PC-3 (cell line): ENCODE measurements around the gene OR7A10. TPM values are rescaled to one million over a fixed set of nuclear protein-coding genes. Genes with fewer than 3 reads are reported as not detected.
"Not testable (repeated sequence)": the region's sequence is repeated elsewhere in the genome, so short reads cannot be mapped to it uniquely, and the experiment has no call there.

Experiments
- ATAC-seq: fragments of 200-7000 bp; cut with Tn5 transposase; 2 replicates; pipeline ENCODE4 v1.9.1; 2020; ENCODE audit warnings: mild to moderate bottlenecking, moderate library complexity
- BruUV-seq: library from RNA; stranded (reverse); fragments of 400-500 nt; replicated peaks from 2 replicates; lab custom pipeline; 2021; lab: Mats Ljungman, UMichigan
- CTCF ChIA-PET: fragments of 300-600 bp; sonication (Branson Sonifier 250); formaldehyde crosslinking; loops from one replicate; lab custom pipeline; 2022; ENCODE audit warnings: antibody characterized with exemption; lab: Charles Lee
- POLR2A ChIA-PET: fragments of 300-600 bp; sonication (Branson Sonifier 250); formaldehyde crosslinking; loops from one replicate; lab custom pipeline; 2022; ENCODE audit warnings: antibody characterized with exemption; ENCODE audit not compliant: unreplicated experiment; lab: Charles Lee
- DNase-seq: peaks from one replicate; pipeline ENCODE4 v3.0.0-alpha.2; 2015
- H2AFZ ChIP-seq: fragments of 300-600 bp; sonication (generic); 2 replicates; pipeline ENCODE4 v1.6.0; 2016; ENCODE audit warnings: antibody characterized with exemption, low read length
- H3F3A ChIP-seq: fragments of 300-600 bp; sonication (generic); one replicate; pipeline ENCODE4 v1.6.0; 2017; ENCODE audit warnings: antibody characterized with exemption, low read length, control low read depth, mild to moderate bottlenecking; ENCODE audit not compliant: unreplicated experiment
- H3K27ac ChIP-seq: fragments of 300-600 bp; sonication (generic); 2 replicates; pipeline ENCODE4 v1.5.1; 2016; ENCODE audit warnings: mild to moderate bottlenecking, low read length
- H3K27me3 ChIP-seq: fragments of 300-600 bp; sonication (generic); 2 replicates; pipeline ENCODE4 v1.6.1; 2016; ENCODE audit warnings: low read length, mixed read lengths
- H3K36me3 ChIP-seq: fragments of 300-600 bp; sonication (generic); 2 replicates; pipeline ENCODE4 v1.6.1; 2016; ENCODE audit warnings: low read depth, mixed run types, low read length, mixed read lengths
- H3K4me1 ChIP-seq: fragments of 300-600 bp; sonication (generic); 2 replicates; pipeline ENCODE4 v1.5.1; 2016; ENCODE audit warnings: low read length; ENCODE audit not compliant: insufficient read depth
- H3K4me2 ChIP-seq: fragments of 300-600 bp; sonication (generic); 2 replicates; pipeline ENCODE4 v1.6.0; 2016; ENCODE audit warnings: low read length
- H3K4me3 ChIP-seq: fragments of 300-600 bp; sonication (generic); 2 replicates; pipeline ENCODE4 v1.5.1; 2016; ENCODE audit warnings: mild to moderate bottlenecking, low read length, mixed read lengths
- H3K79me2 ChIP-seq: fragments of 300-600 bp; sonication (generic); 2 replicates; pipeline ENCODE4 v1.6.1; 2017; ENCODE audit warnings: low read length, mixed read lengths
- H3K9ac ChIP-seq: fragments of 300-600 bp; sonication (generic); 2 replicates; pipeline ENCODE4 v1.6.0; 2016; ENCODE audit warnings: mild to moderate bottlenecking, low read length
- H3K9me2 ChIP-seq: fragments of 300-600 bp; sonication (generic); replicated peaks from 2 replicates; pipeline ENCODE4 v1.6.1; 2016; ENCODE audit warnings: mixed run types, low read length, mixed read lengths
- H3K9me3 ChIP-seq: fragments of 300-600 bp; sonication (generic); 2 replicates; pipeline ENCODE4 v1.6.1; 2016; ENCODE audit warnings: low read length, mixed read lengths
- H4K20me1 ChIP-seq: fragments of 300-600 bp; sonication (generic); 2 replicates; pipeline ENCODE4 v1.6.1; 2016; ENCODE audit warnings: low read length, mixed read lengths
- EZH2 ChIP-seq: fragments of 300-600 bp; sonication (generic); IDR thresholded peaks from one replicate; pipeline ENCODE4 v1.6.1; 2017; ENCODE audit warnings: antibody characterized with exemption, mild to moderate bottlenecking, low read length; ENCODE audit not compliant: unreplicated experiment
- EZH2phosphoT487 ChIP-seq: fragments of 300-600 bp; sonication (generic); IDR thresholded peaks from 2 replicates; pipeline ENCODE4 v1.6.1; 2018; ENCODE audit warnings: mild to moderate bottlenecking, antibody characterized with exemption, low read length, borderline replicate concordance
- intact Hi-C: fragments of 100-400 bp; cut with micrococcal nuclease; formaldehyde crosslinking; loops from 2 replicates; pipeline ENCODE4 v1.9.0; 2023
- total RNA-seq: library from RNA; depleted of rRNA; stranded (reverse); fragments of >200 nt; gene quantifications from 2 replicates; pipeline ENCODE4 v1.2.3, GENCODE V29; 2014; rRNA removed
- TF ChIP-seq, protein P1 (sequence below): fragments of 300-600 bp; sonication (generic); conservative IDR thresholded peaks from 2 replicates; pipeline ENCODE4 v1.5.1; 2017; ENCODE audit warnings: antibody characterized with exemption, low read depth, mild to moderate bottlenecking, low read length

OR7A10 gene
- total RNA-seq, 1 experiment from 2014 or later, result not detected

DNA sequence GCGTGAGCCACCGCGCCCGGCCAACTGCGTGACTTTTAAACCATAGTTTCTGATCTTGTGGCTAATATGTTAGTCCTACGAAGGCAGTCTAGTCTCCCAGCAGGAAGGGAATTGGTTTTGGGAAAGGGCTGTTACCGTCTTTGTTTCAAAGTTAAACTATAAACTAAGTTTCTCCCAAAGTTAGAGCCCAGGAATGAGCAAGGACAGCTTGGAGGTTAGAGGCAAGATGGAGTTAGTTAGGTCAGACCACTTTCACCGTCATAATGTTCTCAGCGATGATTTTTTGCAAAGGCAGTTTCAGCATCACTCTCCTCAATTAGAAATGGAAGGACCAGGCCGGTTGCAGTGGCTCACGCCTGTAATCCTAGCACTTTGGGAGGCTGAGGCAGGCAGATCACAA lies 52.7 kb downstream of the OR7A10 start:
- Histone ChIP-seq H3K9ac (no peak overlapping the region), H3K27ac (no peak overlapping the region), H3K9me2 (no peaks in the 10 kb centered on the region), H3K9me3 (no peaks in the 10 kb centered on the region; the same call in 1 of the 2 replicates), H3K79me2 (no peaks in the 10 kb centered on the region), H4K20me1 (no peaks in the 10 kb centered on the region), H3K4me2 (no peak overlapping the region), H3K4me3 (no peak overlapping the region), H2AFZ (no peak overlapping the region), H3K4me1 (no peaks in the 10 kb centered on the region), H3K27me3 (peaks cover 45% of the 10 kb centered on the region), H3F3A (no peaks in the 10 kb centered on the region), H3K36me3 (no peaks in the 10 kb centered on the region)
- TF ChIP-seq EZH2 (no peak), EZH2phosphoT487 (no peak)
- TF ChIP-seq, protein P1, sequence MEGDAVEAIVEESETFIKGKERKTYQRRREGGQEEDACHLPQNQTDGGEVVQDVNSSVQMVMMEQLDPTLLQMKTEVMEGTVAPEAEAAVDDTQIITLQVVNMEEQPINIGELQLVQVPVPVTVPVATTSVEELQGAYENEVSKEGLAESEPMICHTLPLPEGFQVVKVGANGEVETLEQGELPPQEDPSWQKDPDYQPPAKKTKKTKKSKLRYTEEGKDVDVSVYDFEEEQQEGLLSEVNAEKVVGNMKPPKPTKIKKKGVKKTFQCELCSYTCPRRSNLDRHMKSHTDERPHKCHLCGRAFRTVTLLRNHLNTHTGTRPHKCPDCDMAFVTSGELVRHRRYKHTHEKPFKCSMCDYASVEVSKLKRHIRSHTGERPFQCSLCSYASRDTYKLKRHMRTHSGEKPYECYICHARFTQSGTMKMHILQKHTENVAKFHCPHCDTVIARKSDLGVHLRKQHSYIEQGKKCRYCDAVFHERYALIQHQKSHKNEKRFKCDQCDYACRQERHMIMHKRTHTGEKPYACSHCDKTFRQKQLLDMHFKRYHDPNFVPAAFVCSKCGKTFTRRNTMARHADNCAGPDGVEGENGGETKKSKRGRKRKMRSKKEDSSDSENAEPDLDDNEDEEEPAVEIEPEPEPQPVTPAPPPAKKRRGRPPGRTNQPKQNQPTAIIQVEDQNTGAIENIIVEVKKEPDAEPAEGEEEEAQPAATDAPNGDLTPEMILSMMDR, result no peak
- BruUV-seq, result no TSS peak
- POLR2A ChIA-PET, result no interaction called here
- intact Hi-C loops, result no loop called here
- CTCF ChIA-PET, result no interaction called here
- DNase-seq (no peak), ATAC-seq (no peak)

DNA sequence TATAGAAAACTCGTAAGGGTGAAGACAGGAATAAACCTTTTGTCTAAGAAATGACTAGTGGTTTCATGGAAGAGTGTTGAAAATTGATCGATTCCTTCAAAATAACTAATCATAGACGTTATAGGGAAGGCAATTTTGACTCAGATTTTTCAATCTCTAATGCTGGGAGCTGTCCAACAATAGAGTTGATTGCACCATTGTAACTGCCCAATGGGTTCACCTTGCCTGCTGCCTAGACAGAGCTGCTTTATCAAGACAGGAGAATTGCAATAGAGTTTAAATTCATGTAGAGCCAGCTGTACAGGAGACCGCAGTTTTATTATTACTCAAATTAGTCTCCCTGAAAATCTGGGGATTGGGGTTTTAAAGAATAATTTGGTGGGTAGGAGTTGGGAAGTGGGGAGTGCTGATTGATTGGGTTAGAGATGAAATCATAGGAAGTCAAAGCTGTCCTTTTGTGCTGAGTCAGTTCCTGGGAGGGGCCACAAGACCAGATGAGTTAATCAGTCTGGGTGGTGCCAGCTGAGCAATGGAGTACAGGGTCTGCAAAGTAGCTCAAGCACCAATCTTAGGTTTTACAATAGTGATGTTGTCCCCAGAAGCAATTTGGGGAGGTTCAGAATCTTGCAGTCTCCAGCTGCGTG lies 53.5 kb downstream of the OR7A10 start:
- ChIA-PET CTCF (no interaction called here), POLR2A (no interaction called here)
- no TSS peak for BruUV-seq
- Histone ChIP-seq H3K9me3 (no peaks in the 10 kb centered on the region; the same call in 1 of the 2 replicates), H3K4me2 (no peak overlapping the region), H3K27ac (no peak overlapping the region), H3K79me2 (no peaks in the 10 kb centered on the region), H3K36me3 (no peaks in the 10 kb centered on the region), H4K20me1 (no peaks in the 10 kb centered on the region), H3K9ac (no peak overlapping the region), H3F3A (no peaks in the 10 kb centered on the region), H2AFZ (no peak overlapping the region), H3K4me1 (no peaks in the 10 kb centered on the region), H3K9me2 (no peaks in the 10 kb centered on the region), H3K4me3 (no peak overlapping the region), H3K27me3 (peaks cover 38% of the 10 kb centered on the region)
- peak; percentile 17 for DNase-seq
- intact Hi-C loops, result no loop called here
- no peak for TF ChIP-seq EZH2
- ATAC-seq, result no peak

DNA sequence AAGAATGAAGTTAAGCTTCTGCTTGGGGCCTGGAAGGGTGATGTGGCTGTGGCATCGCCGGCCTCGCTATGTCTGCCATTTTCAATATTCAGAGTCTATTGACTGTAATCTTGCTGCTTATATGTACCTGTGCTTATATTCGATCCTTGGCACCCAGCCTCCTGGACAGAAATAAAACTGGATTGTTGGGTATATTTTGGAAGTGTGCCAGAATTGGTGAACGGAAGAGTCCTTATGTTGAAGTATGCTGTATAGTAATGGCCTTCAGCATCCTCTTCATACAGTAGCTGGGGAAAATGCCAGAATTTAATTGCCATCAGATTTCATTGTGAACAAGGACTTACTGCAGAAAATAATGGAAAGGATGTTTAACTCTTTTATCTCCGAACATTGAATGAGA lies 56.5 kb downstream of the OR7A10 start:
- H3K4me1 ChIP-seq, ATAC-seq, H3K9ac ChIP-seq, H3K27ac ChIP-seq, CTCF ChIA-PET, H3K4me3 ChIP-seq, BruUV-seq, H3K79me2 ChIP-seq, H3F3A ChIP-seq, H3K9me3 ChIP-seq, H3K36me3 ChIP-seq, DNase-seq, H2AFZ ChIP-seq, H3K9me2 ChIP-seq, intact Hi-C loops, H3K4me2 ChIP-seq, H4K20me1 ChIP-seq: not testable (repeated sequence)
- H3K27me3 ChIP-seq, result peaks cover 13% of the 10 kb centered on the region; the same call in 1 of the 2 replicates
- POLR2A ChIA-PET, result interaction anchor here (0.8 kb wide), 1 partner anchor 189 kb away, joined by 9 read pairs; no protein-coding TSS in a partner anchor

Other genes with a start within 250 kb of the OR7A10 start
- gene ADGRE3, start 174.1 kb downstream of the OR7A10 start, total RNA-seq, result not detected in 2 replicates
- gene ZNF333, start 158.9 kb downstream of the OR7A10 start, total RNA-seq, result 6.2 and 11.6 TPM in 2 replicates
- 2.5 and 4.2 TPM in 2 replicates for gene ADGRE2, start 70.4 kb downstream of the OR7A10 start, total RNA-seq
- gene OR7A5, start 13.7 kb downstream of the OR7A10 start, total RNA-seq, result not detected in 2 replicates
- not detected in 2 replicates for gene OR7C1, start 13.7 kb downstream of the OR7A10 start, total RNA-seq
- gene OR7A17, start 37.2 kb upstream of the OR7A10 start, total RNA-seq, result not detected in 2 replicates
- not detected in 2 replicates for gene OR7C2, start 92.6 kb upstream of the OR7A10 start, total RNA-seq
- 4.4 and 9.6 TPM in 2 replicates for gene SLC1A6, start 130.9 kb upstream of the OR7A10 start, total RNA-seq
- 5.0 and 8.9 TPM in 2 replicates for gene CASP14, start 200.6 kb upstream of the OR7A10 start, total RNA-seq
- gene OR1I1, start 233.3 kb upstream of the OR7A10 start, total RNA-seq, result not detected in 2 replicates